Lower lobe of right lung (tissue), 2 donors: ENCODE results near the gene PIK3IP1. TPM values are rescaled to one million over a fixed set of nuclear protein-coding genes. Genes with fewer than 3 reads are reported as not detected.

Experiments used
- ATAC-seq, 2 donors: fragments of 200-7000 bp; cut with Tn5 transposase; one replicate each; pipeline ENCODE4 v1.9.1; 2020 to 2022; ENCODE audit warnings: mild to moderate bottlenecking in 2 of 2, moderate library complexity in 2 of 2
- DNase-seq: peaks from one replicate; pipeline ENCODE4 v3.0.0-alpha.2; 2020
- H3K27ac ChIP-seq: fragments of 200-600 bp; one replicate; pipeline ENCODE4 v1.8.0; 2022
- H3K27me3 ChIP-seq: fragments of 200-600 bp; one replicate; pipeline ENCODE4 v1.8.0; 2022; ENCODE audit warnings: low read depth
- H3K36me3 ChIP-seq: fragments of 200-600 bp; one replicate; pipeline ENCODE4 v1.8.0; 2022; ENCODE audit warnings: mild to moderate bottlenecking
- H3K4me1 ChIP-seq: fragments of 200-600 bp; one replicate; pipeline ENCODE4 v1.8.0; 2022
- H3K4me3 ChIP-seq: fragments of 200-600 bp; one replicate; pipeline ENCODE4 v1.8.0; 2022; ENCODE audit warnings: mild to moderate bottlenecking
- H3K9me3 ChIP-seq: fragments of 200-600 bp; one replicate; pipeline ENCODE4 v1.8.0; 2022
- intact Hi-C: fragments of 100-400 bp; cut with DNase I; formaldehyde crosslinking; loops from one replicate; pipeline ENCODE4 v1.11.0; 2022
- total RNA-seq: library from RNA; stranded (reverse); fragmentation: NEBNext Ultra II Directional; extraction: Animal tissue kit (Norgen Biotek cat#: 25700); gene quantifications from one replicate; pipeline ENCODE4 v1.2.1, GENCODE V29; 2021
- TF ChIP-seq, protein P1 (sequence below): fragments of 200-600 bp; IDR thresholded peaks from one replicate; pipeline ENCODE4 v1.8.0; 2022; ENCODE audit warnings: antibody characterized with exemption, mild to moderate bottlenecking
- donor health status: DM: no; HTN: yes; CAD: no; lungs with severe emphysema.

The PIK3IP1 gene
- total RNA-seq, 1 donor from 2014 or later: 54.9 TPM

DNA sequence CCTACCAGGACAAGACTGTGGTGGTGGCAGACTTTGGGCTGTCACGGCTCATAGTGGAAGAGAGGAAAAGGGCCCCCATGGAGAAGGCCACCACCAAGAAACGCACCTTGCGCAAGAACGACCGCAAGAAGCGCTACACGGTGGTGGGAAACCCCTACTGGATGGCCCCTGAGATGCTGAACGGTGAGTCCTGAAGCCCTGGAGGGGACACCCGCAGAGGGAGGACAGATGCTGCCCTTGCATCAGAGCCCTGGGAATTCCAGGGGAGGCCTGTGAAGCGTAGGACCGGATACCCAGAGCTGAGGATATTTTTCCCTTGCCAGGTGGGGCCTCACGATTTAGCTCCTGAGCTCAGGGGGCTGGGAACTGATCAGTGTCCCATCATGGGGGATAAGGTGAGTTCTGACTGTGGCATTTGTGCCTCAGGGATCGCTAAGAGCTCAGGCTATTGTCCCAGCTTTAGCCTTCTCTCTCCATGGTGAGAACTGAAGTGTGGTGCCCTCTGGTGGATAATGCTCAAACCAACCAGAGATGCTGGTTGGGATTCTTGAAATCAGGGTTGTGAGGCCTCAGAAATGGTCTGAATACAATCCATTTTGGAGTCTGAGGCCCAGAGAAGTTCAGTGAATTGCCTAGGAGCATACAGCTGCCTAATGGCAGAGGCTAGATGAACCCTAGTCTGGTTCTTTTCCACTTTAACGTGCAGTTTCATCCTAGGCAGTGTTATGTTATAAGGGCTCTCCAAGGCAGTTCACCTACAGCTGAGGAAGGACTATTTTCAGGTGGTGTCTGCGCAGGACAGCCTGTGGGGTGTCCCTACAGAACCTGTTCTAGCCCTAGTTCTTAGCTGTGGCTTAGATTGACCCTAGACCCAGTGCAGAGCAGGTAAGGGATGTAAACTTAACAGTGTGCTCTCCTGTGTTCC, 19.5 kb downstream of the PIK3IP1 start:
- intact Hi-C loops: no loop called here
- TF ChIP-seq, protein P1, sequence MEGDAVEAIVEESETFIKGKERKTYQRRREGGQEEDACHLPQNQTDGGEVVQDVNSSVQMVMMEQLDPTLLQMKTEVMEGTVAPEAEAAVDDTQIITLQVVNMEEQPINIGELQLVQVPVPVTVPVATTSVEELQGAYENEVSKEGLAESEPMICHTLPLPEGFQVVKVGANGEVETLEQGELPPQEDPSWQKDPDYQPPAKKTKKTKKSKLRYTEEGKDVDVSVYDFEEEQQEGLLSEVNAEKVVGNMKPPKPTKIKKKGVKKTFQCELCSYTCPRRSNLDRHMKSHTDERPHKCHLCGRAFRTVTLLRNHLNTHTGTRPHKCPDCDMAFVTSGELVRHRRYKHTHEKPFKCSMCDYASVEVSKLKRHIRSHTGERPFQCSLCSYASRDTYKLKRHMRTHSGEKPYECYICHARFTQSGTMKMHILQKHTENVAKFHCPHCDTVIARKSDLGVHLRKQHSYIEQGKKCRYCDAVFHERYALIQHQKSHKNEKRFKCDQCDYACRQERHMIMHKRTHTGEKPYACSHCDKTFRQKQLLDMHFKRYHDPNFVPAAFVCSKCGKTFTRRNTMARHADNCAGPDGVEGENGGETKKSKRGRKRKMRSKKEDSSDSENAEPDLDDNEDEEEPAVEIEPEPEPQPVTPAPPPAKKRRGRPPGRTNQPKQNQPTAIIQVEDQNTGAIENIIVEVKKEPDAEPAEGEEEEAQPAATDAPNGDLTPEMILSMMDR: peak; percentile 75
- DNase-seq (no peak), ATAC-seq (peak; percentile 76 to 78)
- H3K36me3 ChIP-seq: peaks cover 85% of the 10 kb centered on the region
- no peaks in the 10 kb centered on the region for H3K27me3 ChIP-seq
- H3K4me1 ChIP-seq: peaks cover 21% of the 10 kb centered on the region
- H3K27ac ChIP-seq: no peak overlapping the region
- H3K4me3 ChIP-seq: no peak overlapping the region
- no peaks in the 10 kb centered on the region for H3K9me3 ChIP-seq

DNA sequence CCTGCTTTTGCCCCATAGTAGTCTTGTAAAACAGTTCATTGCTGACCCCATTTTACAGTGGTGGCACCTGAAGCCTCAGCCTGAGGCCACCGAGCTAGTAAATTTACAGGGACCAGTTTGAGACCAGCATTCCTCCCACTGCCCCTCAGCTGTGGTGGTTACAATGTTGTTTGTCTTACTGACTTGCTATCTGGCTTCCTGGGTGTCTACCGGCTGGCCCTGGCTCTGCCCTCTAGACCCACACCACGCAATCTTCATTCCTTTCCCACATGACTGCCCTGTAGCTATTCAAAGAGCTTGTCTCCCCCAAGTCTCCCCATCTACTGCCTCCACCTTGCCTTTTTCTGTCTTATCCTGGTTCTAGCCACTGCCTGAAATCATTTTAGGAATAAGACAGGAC, 20.8 kb downstream of the PIK3IP1 start:
- TF ChIP-seq, protein P1: no peak
- DNase-seq: no peak
- Histone ChIP-seq H3K27ac (peak overlapping the region; percentile 15), H3K36me3 (peaks cover 86% of the 10 kb centered on the region), H3K9me3 (no peaks in the 10 kb centered on the region), H3K4me3 (no peak overlapping the region), H3K4me1 (peaks cover 18% of the 10 kb centered on the region), H3K27me3 (no peaks in the 10 kb centered on the region)
- no peak for ATAC-seq
- intact Hi-C loops: no loop called here

DNA sequence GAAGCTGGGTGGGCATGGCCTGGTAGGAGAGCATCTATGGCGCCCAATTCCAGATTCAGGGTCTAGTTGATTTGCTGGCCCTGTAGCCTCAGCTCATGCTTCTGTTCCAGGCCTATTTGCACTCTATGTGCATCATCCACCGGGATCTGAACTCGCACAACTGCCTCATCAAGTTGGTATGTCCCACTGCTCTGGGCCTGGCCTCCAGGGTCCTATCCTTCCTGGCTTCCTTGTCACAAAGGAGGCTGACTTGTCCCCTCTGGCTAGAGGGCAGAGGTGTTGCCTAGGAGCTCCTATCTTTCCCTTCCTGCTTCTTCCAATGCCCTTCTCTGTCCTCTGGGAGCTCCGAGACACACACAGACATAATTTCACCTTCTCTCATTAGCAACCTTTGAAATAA, 21.3 kb downstream of the PIK3IP1 start:
- H3K4me3 ChIP-seq: no peak overlapping the region
- intact Hi-C loops: no loop called here
- H3K36me3 ChIP-seq: peaks cover 90% of the 10 kb centered on the region
- no peak for ATAC-seq
- TF ChIP-seq, protein P1: no peak
- H3K27ac ChIP-seq: peak overlapping the region; percentile 15
- H3K4me1 ChIP-seq: peaks cover 18% of the 10 kb centered on the region
- no peaks in the 10 kb centered on the region for H3K9me3 ChIP-seq
- H3K27me3 ChIP-seq: no peaks in the 10 kb centered on the region
- DNase-seq: no peak

DNA sequence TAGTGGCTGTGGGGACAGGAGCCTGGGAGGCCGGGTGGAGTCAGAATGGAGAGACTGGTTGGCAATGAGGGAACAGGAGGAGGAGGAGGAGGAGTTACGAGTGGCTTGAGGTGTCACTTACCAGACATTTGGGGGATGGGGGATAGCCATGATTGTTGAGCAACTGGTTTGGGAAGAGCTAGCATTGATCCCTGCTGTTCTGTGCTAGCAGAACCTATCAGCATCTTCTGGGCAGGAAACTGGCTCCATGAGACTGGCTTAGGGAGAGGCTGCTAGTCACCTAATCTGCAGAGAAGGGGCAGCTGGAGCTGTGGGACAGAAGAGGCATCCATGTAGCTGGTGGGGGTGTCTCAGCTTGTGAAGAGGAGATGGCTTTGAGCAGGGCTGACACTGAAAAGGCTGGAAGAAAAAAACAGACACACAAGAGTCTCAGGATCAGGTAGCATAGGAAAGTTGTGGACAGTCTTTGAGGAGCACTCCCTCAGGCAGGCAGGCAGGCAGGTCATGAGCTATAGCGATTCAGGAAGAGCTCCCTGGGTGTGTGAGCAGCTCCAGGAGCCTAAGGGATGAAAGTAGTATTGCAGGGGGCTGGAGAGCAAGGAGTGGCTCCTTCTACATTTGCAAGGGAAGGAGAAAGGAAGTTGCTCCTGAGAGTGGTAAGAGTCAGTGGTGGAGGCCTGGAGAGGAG, 22.3 kb downstream of the PIK3IP1 start:
- H3K4me1 ChIP-seq: peaks cover 18% of the 10 kb centered on the region
- DNase-seq (no peak), ATAC-seq (no peak)
- intact Hi-C loops: no loop called here
- no peak overlapping the region for H3K27ac ChIP-seq
- H3K9me3 ChIP-seq: no peaks in the 10 kb centered on the region
- H3K27me3 ChIP-seq: no peaks in the 10 kb centered on the region
- peaks cover 89% of the 10 kb centered on the region for H3K36me3 ChIP-seq
- no peak overlapping the region for H3K4me3 ChIP-seq
- TF ChIP-seq, protein P1: no peak

DNA sequence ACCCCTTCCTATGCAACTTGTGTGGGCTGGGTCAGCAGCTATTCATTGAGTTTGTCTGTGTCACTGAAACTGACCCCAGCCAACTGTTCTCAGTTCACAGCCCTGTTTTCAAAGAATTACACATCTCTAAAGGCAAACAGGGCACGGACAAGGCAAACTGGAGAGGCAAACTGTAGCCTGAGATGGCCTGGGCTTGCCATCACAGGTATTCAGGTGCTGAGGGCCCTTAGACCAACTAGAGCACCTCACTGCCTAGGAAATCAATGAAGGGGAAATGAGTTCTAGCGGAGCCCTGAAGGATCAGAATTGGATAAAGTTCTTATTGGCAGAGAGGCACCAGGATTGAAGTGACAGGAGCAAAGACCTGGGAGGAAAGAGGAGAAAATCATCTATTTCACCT, 24.0 kb downstream of the PIK3IP1 start:
- no peaks in the 10 kb centered on the region for H3K9me3 ChIP-seq
- no peak for ATAC-seq

More for the DNA sequence above, 24.0 kb downstream of the PIK3IP1 start:
- Histone ChIP-seq H3K4me1 (peaks cover 4% of the 10 kb centered on the region), H3K4me3 (no peak overlapping the region), H3K36me3 (peaks cover 89% of the 10 kb centered on the region), H3K27me3 (no peaks in the 10 kb centered on the region), H3K27ac (no peak overlapping the region)
- DNase-seq: no peak
- intact Hi-C loops: no loop called here
- TF ChIP-seq, protein P1: no peak
